HTR-8/SVneo (cell line): ENCODE data around the gene CCL19.
A peak's percentile ranks its signal among the peaks of the same experiment; 100 is the strongest.

Experiments
- DNase-seq: peaks from one replicate; pipeline ENCODE4 v3.0.0; 2011; ENCODE audit warnings: low spot score, mixed read lengths; ENCODE audit not compliant: insufficient read length
- FAIRE-seq: peaks from 2 replicates; lab custom pipeline; 2011; peaks lifted over from hg19 to GRCh38; lab: Jason Lieb, UNC

The CCL19 gene

GRCh38 chr9:34665067-34665380 lies 26.1 kb downstream of the CCL19 start:
- FAIRE-seq (no peak), DNase-seq (no peak)

- FAIRE-seq (no peak), DNase-seq (peak; percentile 33)
These were observed 26.6 kb downstream of the CCL19 start for GRCh38 chr9:34664281-34665066.

- DNase-seq (no peak), FAIRE-seq (no peak)
These were observed 27.8 kb downstream of the CCL19 start for GRCh38 chr9:34663303-34663605.

- no peak for FAIRE-seq
- DNase-seq, result no peak
These were observed 28.4 kb downstream of the CCL19 start, which contains the start of gene CCL27 for GRCh38 chr9:34662526-34663302. TSS of gene CCL27 (minus strand) at chr9:34662657. CDS start at chr9:34662633, 24 bp downstream.

- DNase-seq, result no peak
These were observed 31.4 kb downstream of the CCL19 start for GRCh38 chr9:34659592-34660253.

GRCh38 chr9:34658461-34658860 lies 32.6 kb downstream of the CCL19 start:
- DNase-seq (no peak), FAIRE-seq (no peak)

More at GRCh38 chr9:34659592-34660253, 31.4 kb downstream of the CCL19 start:
- no peak for FAIRE-seq

GRCh38 chr9:34656992-34657391 lies 34.1 kb downstream of the CCL19 start:
- FAIRE-seq, result no peak

GRCh38 chr9:34655394-34655793 lies 35.7 kb downstream of the CCL19 start:
- FAIRE-seq, result no peak
- DNase-seq, result no peak

More at GRCh38 chr9:34656992-34657391, 34.1 kb downstream of the CCL19 start:
- DNase-seq, result no peak

- DNase-seq (no peak), FAIRE-seq (no peak)
These were observed 36.6 kb downstream of the CCL19 start for GRCh38 chr9:34654323-34655051.

- no peak for DNase-seq
- FAIRE-seq, result no peak
These were observed 37.7 kb downstream of the CCL19 start for GRCh38 chr9:34653151-34654072.

- DNase-seq, result no peak
- FAIRE-seq, result no peak
These were observed 38.5 kb downstream of the CCL19 start for GRCh38 chr9:34652602-34653000.

GRCh38 chr9:34651876-34652601 lies 39.0 kb downstream of the CCL19 start, which contains the start of gene IL11RA:
TSS of gene IL11RA (plus strand) at chr9:34652185. CDS start at chr9:34655218, 3,033 bp downstream.
- peak; percentile 65 for FAIRE-seq
- DNase-seq, result peak; percentile 89

- FAIRE-seq, result no peak
- DNase-seq, result no peak
These were observed 39.8 kb downstream of the CCL19 start for GRCh38 chr9:34651321-34651720.

- FAIRE-seq (no peak), DNase-seq (no peak)
These were observed 40.3 kb downstream of the CCL19 start for GRCh38 chr9:34650816-34651215.

- DNase-seq (no peak), FAIRE-seq (no peak)
These were observed 42.4 kb downstream of the CCL19 start for GRCh38 chr9:34648673-34649072.

- DNase-seq (no peak), FAIRE-seq (no peak)
These were observed 43.4 kb downstream of the CCL19 start for GRCh38 chr9:34647651-34648050.

GRCh38 chr9:34647084-34647403 lies 44.0 kb downstream of the CCL19 start:
- no peak for DNase-seq
- FAIRE-seq, result no peak

- FAIRE-seq (peak; percentile 9), DNase-seq (peak; percentile 90)
These were observed 44.6 kb downstream of the CCL19 start, which contains the start of gene GALT for GRCh38 chr9:34646211-34647083. TSS of gene GALT (plus strand) at chr9:34646675. CDS start at chr9:34646705, 30 bp downstream.
